Memory B cell (primary cell): ENCODE measurements around the gene RPL15.
A peak's percentile ranks its signal among the peaks of the same experiment; 100 is the strongest.
"Not testable (repeated sequence)": the region's sequence is repeated elsewhere in the genome, so short reads cannot be mapped to it uniquely, and the experiment has no call there.

Experiments used
- ATAC-seq: fragments of 150-1000 bp; cut with Tn5 transposase; 2 replicates; pipeline ENCODE4 v1.10.0; 2021; ENCODE audit warnings: low read depth, mild to moderate bottlenecking, moderate library complexity
- DNase-seq, 2 donors: peaks; one replicate each; pipeline ENCODE4 v3.0.0; 2022; ENCODE audit warnings: low spot score in 2 of 2
- H3K27ac Mint-ChIP-seq: one replicate; pipeline ENCODE4 v1.8.0; 2022; ENCODE audit warnings: mild to moderate bottlenecking, moderate library complexity, mixed read lengths
- H3K27me3 Mint-ChIP-seq: one replicate; pipeline ENCODE4 v1.8.0; 2022; ENCODE audit warnings: mixed read lengths
- H3K36me3 Mint-ChIP-seq: one replicate; pipeline ENCODE4 v1.8.0; 2022; ENCODE audit warnings: mild to moderate bottlenecking, mixed read lengths
- H3K4me1 Mint-ChIP-seq: one replicate; pipeline ENCODE4 v1.8.0; 2022; ENCODE audit warnings: mixed read lengths
- H3K4me3 Mint-ChIP-seq: one replicate; pipeline ENCODE4 v1.8.0; 2022; ENCODE audit warnings: mild to moderate bottlenecking, moderate library complexity, mixed read lengths
- H3K9me3 Mint-ChIP-seq: one replicate; pipeline ENCODE4 v1.8.0; 2022; ENCODE audit warnings: mixed read lengths

Gene RPL15

GRCh38 chr3:23916886-23917678, at the start of gene RPL15, which contains the start of gene NKIRAS1:
Gene RPL15 (plus strand): TSS chr3:23917132. CDS start chr3:23917860, 728 bp downstream.
Gene NKIRAS1 (minus strand): TSS chr3:23916990. CDS start chr3:23910904, 6,086 bp downstream.
- peak within 1 kb of the TSS; percentile 95 for H3K27ac Mint-ChIP-seq

GRCh38 chr3:23867400-23867799, 49.5 kb upstream of the RPL15 start:
- no peaks in the 10 kb centered on the region for H3K9me3 Mint-ChIP-seq
- H3K4me3 Mint-ChIP-seq: no peak overlapping the region
- H3K27ac Mint-ChIP-seq: no peak overlapping the region
- H3K36me3 Mint-ChIP-seq: peaks cover 10% of the 10 kb centered on the region
- DNase-seq (no peak), ATAC-seq (no peak)
- H3K27me3 Mint-ChIP-seq: no peaks in the 10 kb centered on the region
- peaks cover 27% of the 10 kb centered on the region for H3K4me1 Mint-ChIP-seq

More at GRCh38 chr3:23916886-23917678, at the start of gene RPL15, which contains the start of gene NKIRAS1:
- Mint-ChIP-seq H3K4me1 (peaks cover 27% of the 10 kb centered on the region), H3K27me3 (no peaks in the 10 kb centered on the region), H3K9me3 (no peaks in the 10 kb centered on the region), H3K36me3 (peaks cover 21% of the 10 kb centered on the region), H3K4me3 (peak within 1 kb of the TSS; percentile 97)
- peak; percentile 92 to 97 for DNase-seq
- ATAC-seq: peak; percentile 85

DNA sequence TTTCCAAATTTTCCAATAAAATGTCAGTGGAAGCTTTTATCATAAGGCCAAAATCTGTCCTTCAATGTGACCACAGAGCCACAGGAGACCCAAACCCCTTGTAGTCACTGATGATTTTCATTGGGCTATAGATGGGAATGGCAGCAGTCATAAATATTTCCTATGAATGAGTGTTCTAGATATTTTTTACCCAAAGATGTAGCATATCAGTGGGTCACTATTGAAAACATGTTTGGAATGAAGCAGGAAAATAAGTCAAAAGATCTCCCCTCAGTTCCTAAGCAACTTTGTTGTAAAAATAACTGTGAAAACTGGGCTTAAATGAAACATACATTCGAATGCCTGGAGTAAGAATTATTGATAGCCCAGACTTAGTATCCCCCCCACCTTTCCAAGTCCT, 49.1 kb upstream of the RPL15 start:
- ATAC-seq (no peak), DNase-seq (no peak)
- no peaks in the 10 kb centered on the region for H3K9me3 Mint-ChIP-seq
- H3K27me3 Mint-ChIP-seq: no peaks in the 10 kb centered on the region
- peaks cover 10% of the 10 kb centered on the region for H3K36me3 Mint-ChIP-seq
- peaks cover 27% of the 10 kb centered on the region for H3K4me1 Mint-ChIP-seq
- no peak overlapping the region for H3K4me3 Mint-ChIP-seq
- no peak overlapping the region for H3K27ac Mint-ChIP-seq

GRCh38 chr3:23869977-23870662, 46.8 kb upstream of the RPL15 start:
- Mint-ChIP-seq H3K9me3 (no peaks in the 10 kb centered on the region), H3K36me3 (no peaks in the 10 kb centered on the region), H3K27me3 (no peaks in the 10 kb centered on the region), H3K27ac (no peak overlapping the region), H3K4me3 (no peak overlapping the region), H3K4me1 (peaks cover 33% of the 10 kb centered on the region)
- DNase-seq: no peak
- ATAC-seq: no peak

DNA sequence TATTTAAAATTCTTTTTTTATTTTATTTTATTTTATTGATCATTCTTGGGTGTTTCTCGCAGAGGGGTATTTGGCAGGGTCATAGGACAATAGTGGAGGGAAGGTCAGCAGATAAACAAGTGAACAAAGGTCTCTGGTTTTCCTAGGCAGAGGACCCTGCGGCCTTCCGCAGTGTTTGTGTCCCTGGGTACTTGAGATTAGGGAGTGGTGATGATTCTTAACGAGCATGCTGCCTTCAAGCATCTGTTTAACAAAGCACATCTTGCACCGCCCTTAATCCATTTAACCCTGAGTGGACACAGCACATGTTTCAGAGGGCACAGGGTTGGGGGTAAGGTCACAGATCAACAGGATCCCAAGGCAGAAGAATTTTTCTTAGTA, 46.3 kb upstream of the RPL15 start:
- peaks cover 29% of the 10 kb centered on the region for H3K4me1 Mint-ChIP-seq
- not testable (repeated sequence) for H3K27me3 Mint-ChIP-seq

GRCh38 chr3:23871361-23871760, 45.6 kb upstream of the RPL15 start:
- H3K9me3 Mint-ChIP-seq, DNase-seq, H3K36me3 Mint-ChIP-seq, H3K4me3 Mint-ChIP-seq, H3K27ac Mint-ChIP-seq, ATAC-seq, H3K27me3 Mint-ChIP-seq: not testable (repeated sequence)
- H3K4me1 Mint-ChIP-seq: peaks cover 28% of the 10 kb centered on the region

More for the DNA sequence above, 46.3 kb upstream of the RPL15 start:
- H3K9me3 Mint-ChIP-seq, H3K36me3 Mint-ChIP-seq, H3K27ac Mint-ChIP-seq, H3K4me3 Mint-ChIP-seq, DNase-seq, ATAC-seq: not testable (repeated sequence)

DNA sequence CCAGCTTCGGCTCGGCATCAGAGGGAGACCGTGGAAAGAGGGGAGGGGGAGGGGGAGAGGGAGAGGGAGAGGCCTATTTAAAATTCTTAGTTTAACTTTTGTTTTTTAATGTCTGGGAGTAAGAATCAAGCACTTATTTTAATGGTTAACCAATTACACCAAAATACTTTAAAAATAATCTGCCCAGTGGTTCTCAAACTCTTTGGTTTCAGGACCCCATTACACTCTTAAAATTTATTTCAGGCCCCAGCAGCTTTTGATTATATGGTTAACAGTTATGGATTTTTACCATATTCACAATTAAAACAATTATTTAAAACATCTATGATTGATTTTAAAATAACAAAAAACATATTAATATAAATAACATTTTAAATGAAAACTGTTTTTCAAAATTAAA, 44.6 kb upstream of the RPL15 start:
- DNase-seq (no peak), ATAC-seq (no peak)
- no peaks in the 10 kb centered on the region for H3K9me3 Mint-ChIP-seq
- no peaks in the 10 kb centered on the region for H3K36me3 Mint-ChIP-seq
- H3K27me3 Mint-ChIP-seq: no peaks in the 10 kb centered on the region
- peaks cover 32% of the 10 kb centered on the region for H3K4me1 Mint-ChIP-seq
- H3K27ac Mint-ChIP-seq: no peak overlapping the region
- no peak overlapping the region for H3K4me3 Mint-ChIP-seq

DNA sequence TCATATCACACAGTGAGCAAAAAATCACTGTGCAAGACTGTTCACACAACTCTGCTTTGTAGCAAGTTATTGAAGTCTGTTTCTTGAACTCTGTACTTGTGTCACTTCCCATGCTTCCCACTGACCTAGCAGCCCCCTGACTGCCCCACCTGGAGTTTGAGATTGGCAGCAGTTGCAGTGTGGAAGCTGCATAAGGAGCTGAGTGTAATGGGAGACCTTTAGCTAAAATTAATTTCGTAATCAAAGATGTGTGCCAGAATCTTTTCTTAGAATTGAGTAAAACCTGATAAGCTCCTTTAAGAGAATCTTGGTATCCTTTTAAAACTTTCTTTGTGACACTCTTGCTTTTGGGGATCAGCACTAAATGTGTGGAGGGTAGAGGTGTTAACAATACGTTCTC, 43.0 kb upstream of the RPL15 start:
- Mint-ChIP-seq H3K36me3 (no peaks in the 10 kb centered on the region), H3K27ac (peak overlapping the region; percentile 37), H3K9me3 (no peaks in the 10 kb centered on the region), H3K27me3 (no peaks in the 10 kb centered on the region), H3K4me3 (no peak overlapping the region), H3K4me1 (peaks cover 31% of the 10 kb centered on the region)
- ATAC-seq (no peak), DNase-seq (no peak)

GRCh38 chr3:23874359-23875112, 42.4 kb upstream of the RPL15 start:
- Mint-ChIP-seq H3K36me3 (no peaks in the 10 kb centered on the region), H3K27me3 (no peaks in the 10 kb centered on the region), H3K9me3 (no peaks in the 10 kb centered on the region), H3K4me3 (no peak overlapping the region), H3K27ac (peak overlapping the region; percentile 37), H3K4me1 (peaks cover 31% of the 10 kb centered on the region)
- DNase-seq: no peak
- no peak for ATAC-seq

- Mint-ChIP-seq H3K27me3 (no peaks in the 10 kb centered on the region), H3K9me3 (no peaks in the 10 kb centered on the region), H3K4me1 (peaks cover 31% of the 10 kb centered on the region), H3K4me3 (no peak overlapping the region), H3K36me3 (no peaks in the 10 kb centered on the region), H3K27ac (no peak overlapping the region)
- no peak for DNase-seq
- no peak for ATAC-seq
Measured at GRCh38 chr3:23875113-23875725, 41.7 kb upstream of the RPL15 start.

DNA sequence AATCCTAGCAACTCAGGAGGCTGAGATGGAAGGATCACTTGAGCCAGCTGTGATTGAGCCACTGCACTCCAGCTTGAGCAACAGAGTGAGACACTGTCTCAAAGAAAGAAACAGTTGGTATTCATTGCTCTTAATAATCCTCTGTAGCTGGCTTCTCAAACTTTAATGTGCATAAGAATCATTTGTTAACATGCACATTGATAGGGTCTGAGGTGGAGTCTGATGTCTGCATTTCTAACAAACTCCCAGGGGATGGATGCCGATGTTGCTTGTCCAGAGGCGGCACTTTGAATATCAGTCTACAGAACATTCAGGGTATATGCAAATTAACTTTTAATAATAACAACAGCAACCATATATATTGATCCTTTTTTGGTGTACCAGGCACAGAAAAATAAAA, 40.0 kb upstream of the RPL15 start:
- ATAC-seq (no peak), DNase-seq (no peak)
- peaks cover 34% of the 10 kb centered on the region for H3K4me1 Mint-ChIP-seq
- H3K27me3 Mint-ChIP-seq: no peaks in the 10 kb centered on the region
- H3K9me3 Mint-ChIP-seq: no peaks in the 10 kb centered on the region
- no peak overlapping the region for H3K4me3 Mint-ChIP-seq
- H3K27ac Mint-ChIP-seq: no peak overlapping the region
- peaks cover 7% of the 10 kb centered on the region for H3K36me3 Mint-ChIP-seq

DNA sequence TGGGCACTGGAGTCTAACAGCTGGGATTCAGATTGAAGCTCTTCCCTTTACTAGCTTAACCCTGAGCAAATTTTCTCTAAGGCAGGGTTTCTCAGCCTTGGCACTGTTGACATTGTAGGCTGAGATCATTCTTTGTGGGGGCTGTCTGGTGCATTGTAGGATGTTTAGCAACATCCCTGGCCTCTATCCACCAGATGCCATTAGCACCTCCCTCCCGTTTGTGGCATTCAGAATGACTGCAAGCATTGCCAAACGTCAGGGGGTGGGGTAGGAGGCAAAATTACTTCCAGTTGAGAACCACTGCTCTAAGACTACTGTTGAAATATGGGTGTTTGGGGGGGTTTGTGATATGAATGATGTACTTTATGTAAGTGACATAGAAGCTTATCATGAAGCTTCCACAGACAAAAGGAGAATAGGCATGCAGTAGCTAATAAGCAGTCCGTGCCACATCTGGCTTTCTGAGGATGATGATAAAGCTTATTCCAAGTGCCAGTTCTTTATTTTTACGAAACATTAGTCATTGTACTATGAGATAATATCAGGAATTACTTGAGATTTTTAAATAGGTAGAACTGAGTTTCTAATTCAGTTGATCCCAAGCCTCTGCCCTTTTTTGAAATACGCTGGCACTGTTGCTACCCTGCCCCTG, 39.5 kb upstream of the RPL15 start:
- H3K4me1 Mint-ChIP-seq: peaks cover 34% of the 10 kb centered on the region
- no peaks in the 10 kb centered on the region for H3K27me3 Mint-ChIP-seq
- no peaks in the 10 kb centered on the region for H3K9me3 Mint-ChIP-seq
- H3K36me3 Mint-ChIP-seq: peaks cover 7% of the 10 kb centered on the region
- no peak overlapping the region for H3K27ac Mint-ChIP-seq
- no peak for ATAC-seq
- no peak overlapping the region for H3K4me3 Mint-ChIP-seq
- DNase-seq: no peak

DNA sequence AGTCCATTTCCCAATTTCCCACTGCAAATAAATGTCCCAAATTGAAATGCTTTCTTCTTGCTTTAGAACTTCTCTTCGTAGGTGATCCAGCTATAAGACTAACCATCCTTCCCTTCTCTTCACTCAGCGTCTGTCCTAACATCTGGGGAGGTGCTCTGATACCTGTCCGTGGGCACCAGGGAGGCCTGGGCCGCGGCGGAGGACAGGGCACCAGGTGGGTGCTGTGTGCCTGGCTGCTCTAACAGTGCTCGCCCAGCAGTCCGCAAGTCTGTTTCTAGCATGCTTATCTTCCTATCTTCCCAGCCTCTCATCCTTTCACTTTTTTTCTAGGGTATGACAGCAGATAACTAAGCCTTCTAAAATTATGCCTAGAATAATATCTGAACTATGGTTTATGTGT, 37.4 kb upstream of the RPL15 start:
- Mint-ChIP-seq H3K4me3 (no peak overlapping the region), H3K27ac (no peak overlapping the region), H3K4me1 (peaks cover 23% of the 10 kb centered on the region), H3K36me3 (peaks cover 7% of the 10 kb centered on the region), H3K9me3 (no peaks in the 10 kb centered on the region), H3K27me3 (no peaks in the 10 kb centered on the region)
- DNase-seq (no peak), ATAC-seq (no peak)
